Hematopoietic multipotent progenitor cell (in vitro differentiated cells): ENCODE data around the gene AP1G1. TPM values are rescaled to one million over a fixed set of nuclear protein-coding genes. Genes with fewer than 3 reads are reported as not detected.
"Not testable (repeated sequence)": the region's sequence is repeated elsewhere in the genome, so short reads cannot be mapped to it uniquely, and the experiment has no call there.

Source experiments
- DNase-seq, 3 donors: peaks; one replicate each; pipeline ENCODE4 v3.0.0-alpha.2; 2011 to 2015; ENCODE audit warnings: low read depth in 2 of 3, low spot score in 2 of 3
- total RNA-seq: library from RNA; depleted of rRNA; stranded (reverse); fragments of >200 nt; gene quantifications from one replicate; pipeline ENCODE4 v1.2.3, GENCODE V29; 2012

AP1G1 gene
- total RNA-seq: 40.7 TPM

DNA sequence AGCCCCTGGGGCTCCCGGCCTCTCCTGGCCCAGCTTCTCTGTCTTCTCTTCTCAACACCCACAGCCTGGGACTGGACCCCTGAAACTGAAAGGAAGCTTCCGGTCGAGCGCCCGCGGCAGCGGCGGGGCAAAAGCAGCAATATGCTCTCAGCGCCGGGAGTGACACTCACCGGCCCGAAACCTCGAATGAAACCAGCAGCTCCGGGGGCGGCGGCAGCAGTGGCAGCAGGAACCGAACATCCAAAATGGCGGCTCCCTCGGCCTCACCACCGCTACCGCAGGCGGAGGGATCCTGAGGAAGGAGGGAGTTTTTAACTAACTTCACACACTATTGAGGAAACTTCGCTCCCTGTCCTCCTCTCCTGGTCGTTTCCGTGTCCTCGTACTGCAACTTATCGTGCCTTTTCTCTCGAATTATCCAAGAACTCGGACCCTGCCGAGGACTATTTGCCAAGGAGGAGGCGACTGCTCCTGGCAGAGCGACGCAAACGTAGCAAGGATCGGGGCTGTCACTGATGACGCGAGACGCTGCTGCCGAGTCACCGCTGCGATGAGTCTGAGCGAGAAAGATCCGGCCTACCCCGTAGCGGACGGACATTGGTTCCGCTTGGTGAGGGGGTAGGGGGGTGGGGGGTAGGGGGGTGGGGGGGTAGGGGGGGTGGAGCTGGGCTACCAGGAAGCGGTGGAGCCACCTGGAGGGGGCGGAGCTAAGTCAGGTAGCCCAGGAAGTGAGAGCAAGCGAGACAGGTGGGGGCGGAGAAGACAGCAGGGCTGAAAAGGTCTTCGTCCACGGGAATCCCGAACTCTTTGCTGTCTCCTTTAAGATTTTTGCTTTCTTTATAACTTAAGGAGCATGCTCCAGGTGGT is at the start of gene AP1G1:
TSS of gene AP1G1 (minus strand) at position 242 of the 867 bp plus-strand sequence. CDS start 19,355 bp downstream, outside the sequence.
- DNase-seq: peak; percentile 95 to 98 (median 98)

- DNase-seq: no peak
Observed at GRCh38 chr16:71855937-71856662, 47.5 kb upstream of the AP1G1 start.

GRCh38 chr16:71854369-71854948 is 45.8 kb upstream of the AP1G1 start:
- no peak for DNase-seq

- DNase-seq: no peak
Observed at GRCh38 chr16:71853413-71853812, 44.8 kb upstream of the AP1G1 start.

DNA sequence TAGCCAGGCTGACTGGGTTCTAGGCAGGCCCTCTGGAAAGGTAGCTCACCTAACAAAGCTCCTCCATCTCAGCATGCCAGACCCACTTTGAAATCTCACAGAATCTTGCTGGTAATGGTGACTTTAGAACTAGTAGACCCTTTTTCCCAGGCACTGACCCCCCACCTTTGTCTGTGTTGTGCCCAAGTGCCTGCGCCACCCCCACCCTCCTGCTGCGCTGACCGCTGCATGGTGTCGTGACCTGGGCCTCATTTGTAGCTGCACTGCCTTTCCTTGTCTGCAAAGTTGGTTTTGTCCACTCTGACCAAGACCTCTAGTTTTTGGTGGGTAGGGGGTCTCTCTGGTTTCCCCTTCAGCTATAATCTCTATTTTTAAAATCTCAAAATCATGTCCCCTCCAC is 43.9 kb upstream of the AP1G1 start:
- no peak for DNase-seq

DNA sequence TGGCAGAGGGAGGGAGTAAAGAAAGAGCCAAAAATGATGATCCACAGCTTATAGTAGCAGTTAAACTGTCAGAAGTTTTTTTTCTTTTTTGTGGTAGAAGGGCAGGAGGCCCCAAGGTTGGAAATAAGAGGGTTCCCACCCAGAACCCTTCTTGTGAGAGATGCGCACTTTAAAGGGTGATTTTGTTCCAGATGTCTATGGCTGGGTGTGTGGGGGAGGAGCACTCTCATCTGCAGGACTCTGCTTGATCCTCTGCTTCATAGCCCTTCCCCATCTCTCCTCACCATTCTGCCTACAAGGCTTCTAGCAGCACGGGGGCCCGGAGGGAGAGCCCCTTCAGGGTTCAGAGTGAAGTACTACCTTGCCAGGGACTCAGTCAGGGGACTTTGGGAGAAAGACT is 43.5 kb upstream of the AP1G1 start:
- no peak for DNase-seq

GRCh38 chr16:71851746-71852145 is 43.1 kb upstream of the AP1G1 start:
- DNase-seq: no peak

GRCh38 chr16:71848622-71849021 is 40.0 kb upstream of the AP1G1 start:
- no peak for DNase-seq

DNA sequence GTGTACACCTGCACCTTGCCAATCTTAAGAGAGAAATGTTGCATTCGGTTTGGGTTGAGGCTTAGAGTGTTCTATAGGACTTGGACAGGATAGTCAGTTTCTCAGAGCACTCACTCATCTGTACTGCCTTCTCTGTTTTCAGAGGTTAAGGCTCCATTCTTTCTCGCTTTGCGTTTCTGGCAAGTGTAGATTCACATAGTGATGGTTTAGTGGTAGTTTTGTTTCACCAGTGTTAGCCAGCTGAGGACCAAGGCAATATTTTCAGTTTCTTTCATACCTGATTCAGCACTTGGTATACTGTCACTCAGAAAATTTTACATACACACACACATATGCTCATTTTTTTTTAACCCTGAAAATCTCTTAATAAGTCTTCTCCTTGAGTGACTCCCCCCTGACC is 38.5 kb upstream of the AP1G1 start:
- DNase-seq: no peak

- DNase-seq: peak in 2 of 3 donors; percentile 9 to 21
Observed at GRCh38 chr16:71846431-71846830, 37.8 kb upstream of the AP1G1 start.

DNA sequence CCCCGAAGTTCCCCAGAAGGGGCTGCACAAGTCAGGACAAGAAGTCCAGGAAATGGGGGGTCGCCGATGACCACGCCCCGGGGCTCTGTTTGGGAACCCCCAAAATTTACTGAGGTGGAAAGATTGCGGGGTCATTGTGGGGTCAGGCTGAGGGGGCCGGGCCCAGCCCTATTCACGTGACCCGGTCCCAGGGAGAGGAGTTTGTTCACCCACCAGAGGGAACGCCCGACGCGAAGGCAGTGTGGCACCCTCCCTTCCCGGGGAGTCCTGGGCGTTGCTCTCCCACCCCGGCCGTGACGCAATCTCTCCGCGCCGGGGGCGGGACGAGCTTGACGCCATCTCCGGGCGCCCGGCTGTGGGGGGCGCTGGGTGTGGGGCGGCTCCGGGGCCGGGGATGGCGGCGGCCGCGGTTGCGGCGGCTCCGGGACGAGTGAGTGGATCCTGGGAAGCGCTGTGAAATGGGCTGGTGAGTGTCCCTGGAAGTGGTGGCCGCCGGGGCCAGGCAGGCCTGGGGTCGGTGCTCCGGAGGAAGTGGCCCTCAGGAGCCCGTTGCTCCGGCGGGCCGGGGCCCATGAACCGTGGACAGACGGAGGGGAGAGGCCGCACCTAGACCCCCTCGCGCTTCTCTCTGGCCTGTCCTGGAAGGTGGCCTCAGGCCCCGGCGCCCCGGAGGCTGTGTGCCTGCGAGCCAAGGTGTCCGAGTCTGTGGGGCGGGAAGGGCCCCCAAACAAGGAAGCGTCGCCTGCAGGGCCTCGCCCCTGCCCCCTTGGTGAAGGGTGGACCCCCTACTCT is 37.2 kb upstream of the AP1G1 start, which contains the start of gene ATXN1L:
TSS of gene ATXN1L (plus strand) at position 338 of the 792 bp plus-strand sequence. CDS start 3,765 bp downstream, outside the sequence.
- DNase-seq: peak; percentile 90 to 96 (median 92)

GRCh38 chr16:71843572-71843971 is 34.9 kb upstream of the AP1G1 start:
- DNase-seq: no peak

DNA sequence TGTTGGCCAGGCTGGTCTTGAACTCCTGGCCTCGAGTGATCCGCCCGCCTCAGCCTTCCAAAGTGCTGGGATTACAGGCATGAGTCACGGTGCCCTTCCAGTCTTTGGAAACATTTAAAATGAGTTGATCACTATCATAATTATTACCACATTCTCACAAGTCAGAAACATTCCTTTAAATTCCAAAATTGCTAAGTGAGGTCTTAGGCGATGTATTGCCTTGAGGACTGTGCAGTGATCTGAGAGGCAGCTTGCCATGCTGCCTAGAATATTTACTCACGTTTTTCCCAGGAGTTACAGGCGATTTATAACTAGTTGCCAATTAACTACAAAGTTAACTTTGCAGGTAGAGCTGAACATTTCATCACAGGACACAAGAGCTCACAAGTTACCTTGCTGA is 31.4 kb upstream of the AP1G1 start:
- no peak for DNase-seq

GRCh38 chr16:71837150-71837549 is 28.5 kb upstream of the AP1G1 start:
- DNase-seq: no peak

- DNase-seq: no peak
Observed at GRCh38 chr16:71834291-71834690, 25.7 kb upstream of the AP1G1 start.

GRCh38 chr16:71832112-71832511 is 23.5 kb upstream of the AP1G1 start:
- DNase-seq: not testable (repeated sequence)

- not testable (repeated sequence) for DNase-seq
Observed at GRCh38 chr16:71831698-71832097, 23.1 kb upstream of the AP1G1 start.

- no peak for DNase-seq
Observed at GRCh38 chr16:71830359-71830758, 21.7 kb upstream of the AP1G1 start.

- DNase-seq: no peak
Observed at GRCh38 chr16:71826533-71827017, 17.9 kb upstream of the AP1G1 start.

GRCh38 chr16:71817155-71817500 is 8.5 kb upstream of the AP1G1 start:
- not testable (repeated sequence) for DNase-seq
